RCC 7860 (cell line): ENCODE data around the gene PRSS53.
"Not testable (repeated sequence)": the region's sequence is repeated elsewhere in the genome, so short reads cannot be mapped to it uniquely, and the experiment has no call there.

Source experiments
- DNase-seq: peaks from one replicate; pipeline ENCODE4 v3.0.0-alpha.2; 2015; ENCODE audit warnings: low spot score
- FAIRE-seq: peaks from 2 replicates; lab custom pipeline; 2012; peaks lifted over from hg19 to GRCh38; lab: Jason Lieb, UNC

PRSS53 gene

GRCh38 chr16:31088459-31089183 lies at the start of gene PRSS53:
Gene PRSS53, minus strand, starts transcription at chr16:31088943. Its CDS starts 134 bp downstream, at chr16:31088809.
- DNase-seq: no peak
- FAIRE-seq: no peak

DNA sequence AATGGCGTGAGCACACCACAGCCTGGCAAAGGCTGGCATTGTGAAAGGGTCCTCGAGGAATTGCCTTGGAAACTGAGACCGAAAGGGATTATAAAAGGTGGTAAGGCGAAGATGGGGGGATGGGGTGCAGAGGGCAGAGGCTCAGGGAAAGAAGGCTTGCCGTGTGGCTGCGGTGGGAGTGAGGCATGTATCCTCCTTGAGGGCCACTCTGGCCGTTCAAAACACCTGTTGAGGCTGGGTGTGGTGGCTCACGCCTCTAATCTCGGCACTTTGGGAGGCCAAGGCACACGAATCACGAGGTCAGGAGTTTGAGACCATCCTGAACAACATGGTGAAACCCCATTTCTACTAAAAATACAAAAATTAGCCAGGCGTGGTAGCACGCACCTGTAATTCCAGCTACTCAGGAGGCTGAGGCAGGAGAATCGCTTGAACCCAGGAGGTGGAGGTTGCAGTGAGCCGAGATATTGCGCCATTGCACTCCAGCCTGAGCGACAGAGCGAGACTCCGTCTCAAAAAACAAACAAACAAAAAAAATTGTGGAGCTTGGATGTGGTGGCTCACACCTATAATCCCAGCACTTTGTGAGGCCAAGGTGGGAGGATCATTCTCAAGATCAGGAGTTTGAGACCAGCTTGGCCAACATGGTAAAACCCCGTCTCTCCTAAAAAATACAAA lies 48.2 kb upstream of the PRSS53 start:
- not testable (repeated sequence) for FAIRE-seq

DNA sequence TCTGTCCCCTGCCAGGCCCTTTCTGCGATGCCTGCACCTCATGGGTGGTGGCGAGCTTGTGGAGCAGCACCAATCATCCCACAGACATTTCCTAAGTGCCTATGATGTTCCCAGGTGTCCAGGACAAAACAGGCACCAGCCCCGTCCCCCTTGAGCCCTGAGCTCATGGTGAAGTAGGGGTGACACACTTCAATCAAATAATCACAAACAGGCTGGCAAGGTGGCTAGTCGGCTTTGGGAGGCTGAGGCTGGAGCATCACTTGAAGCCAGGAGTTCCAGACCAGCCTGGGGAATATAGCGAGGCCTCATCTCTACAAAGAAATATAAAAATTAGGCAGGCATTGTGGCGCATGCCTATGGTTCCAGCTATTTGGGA lies 47.5 kb upstream of the PRSS53 start:
- no peak for DNase-seq
- no peak for FAIRE-seq

More for the DNA sequence above, 48.2 kb upstream of the PRSS53 start:
- DNase-seq: not testable (repeated sequence)

GRCh38 chr16:31135535-31136286 lies 47.0 kb upstream of the PRSS53 start, which contains the start of gene PRSS8:
Gene PRSS8, minus strand, starts transcription at chr16:31135727. Its CDS starts 229 bp downstream, at chr16:31135498.
- DNase-seq (no peak), FAIRE-seq (no peak)

DNA sequence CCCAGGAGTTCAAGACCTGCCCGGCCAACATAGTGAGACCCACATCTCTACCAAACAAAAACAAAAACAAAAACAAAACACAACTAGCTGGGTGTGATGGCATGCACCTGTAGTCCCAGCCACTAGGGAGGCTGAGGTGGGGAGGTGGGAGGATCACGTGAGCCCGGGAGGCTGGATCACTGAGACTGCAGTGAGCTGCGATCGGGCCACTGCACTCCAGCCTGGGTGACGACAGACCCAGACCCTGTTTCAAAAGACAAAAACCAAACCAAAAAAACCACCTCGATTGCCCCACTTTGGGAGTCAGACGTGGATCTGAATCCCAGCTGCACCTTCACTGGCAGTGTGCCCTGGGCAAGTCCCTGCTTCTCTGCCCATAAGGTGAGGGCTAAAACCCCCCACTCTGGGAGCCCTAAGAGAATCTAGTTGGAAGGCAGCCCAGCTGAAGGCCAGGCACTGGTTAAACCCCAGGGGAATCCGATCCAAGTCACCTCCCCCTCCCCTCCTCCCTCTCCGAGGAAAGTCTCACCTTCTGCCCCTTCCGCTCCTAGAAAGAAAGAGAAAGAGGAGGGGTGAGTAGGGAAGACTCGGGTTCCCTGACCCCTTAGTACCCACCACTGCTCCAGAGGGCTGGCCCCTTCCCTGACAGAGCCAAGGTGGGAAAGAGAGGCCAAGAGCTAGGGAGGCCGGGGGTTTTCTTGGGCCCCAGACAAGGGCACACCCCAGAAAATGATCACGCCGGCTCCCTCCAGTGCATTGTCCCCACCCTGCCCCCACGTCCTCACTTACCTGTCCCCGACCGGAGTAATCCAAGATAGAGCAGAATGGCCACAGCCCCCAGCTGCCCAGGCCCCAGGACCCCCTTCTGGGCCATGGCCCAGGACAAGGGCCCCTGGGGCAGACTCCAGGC lies 46.1 kb upstream of the PRSS53 start:
- DNase-seq (no peak), FAIRE-seq (no peak)

DNA sequence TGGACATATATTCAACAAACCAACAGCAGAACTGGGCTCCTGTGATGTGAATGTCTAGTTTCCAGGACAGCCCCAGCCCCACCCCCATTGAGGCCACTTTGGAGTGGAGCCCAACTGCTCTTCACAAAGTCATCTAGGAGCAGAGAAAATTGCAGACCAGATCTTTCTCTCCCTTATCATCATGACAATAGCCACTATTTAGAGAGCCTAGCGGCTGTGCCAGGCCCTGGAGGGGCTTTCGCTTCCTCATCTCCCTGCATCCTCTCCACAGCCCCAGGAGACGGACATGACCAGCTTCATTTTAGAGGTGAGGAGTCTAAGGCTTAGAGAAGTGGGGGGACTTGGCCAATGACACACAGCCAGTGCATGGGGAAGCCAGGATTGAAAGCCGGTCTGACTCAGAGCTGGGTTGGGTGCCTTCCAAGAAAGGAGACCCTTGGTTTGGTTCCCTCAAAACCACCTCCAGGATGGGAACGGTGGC lies 45.4 kb upstream of the PRSS53 start:
- FAIRE-seq (no peak), DNase-seq (no peak)

- no peak for DNase-seq
- no peak for FAIRE-seq
Measured at GRCh38 chr16:31133046-31133501, 44.3 kb upstream of the PRSS53 start.

DNA sequence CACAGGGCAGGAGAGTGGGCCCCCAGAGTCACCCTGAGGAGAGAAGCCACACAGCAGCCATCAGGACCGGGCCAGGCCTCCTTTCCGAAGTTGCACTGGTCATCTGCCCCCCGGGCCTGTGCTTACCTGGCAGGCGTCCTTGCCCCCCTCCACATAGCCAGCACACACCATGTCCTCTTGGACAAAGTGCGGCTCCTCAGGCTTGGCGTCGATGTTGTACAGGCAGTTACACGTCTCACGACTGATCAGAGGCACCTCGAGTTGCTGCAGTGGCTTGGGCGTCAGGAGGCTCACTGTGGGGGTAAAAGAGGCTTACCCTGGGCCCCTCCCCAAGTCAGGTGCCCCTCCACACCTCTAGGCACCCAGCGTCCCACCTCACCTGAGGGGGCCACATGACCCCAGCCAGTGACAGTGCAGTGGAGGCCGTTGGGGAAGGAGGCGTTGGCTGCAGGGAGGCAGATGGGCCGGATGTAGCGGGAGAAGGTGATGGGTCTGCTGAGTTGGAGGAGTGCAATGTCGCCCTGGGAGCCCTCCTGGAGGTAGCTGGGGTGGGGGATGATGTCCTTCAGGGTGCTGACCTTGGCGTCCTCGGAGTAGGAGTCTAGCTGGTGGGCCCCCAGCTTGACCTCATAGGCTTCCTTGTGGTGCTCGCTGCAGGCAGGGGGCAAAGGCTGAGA lies 43.7 kb upstream of the PRSS53 start:
- FAIRE-seq: no peak
- no peak for DNase-seq

DNA sequence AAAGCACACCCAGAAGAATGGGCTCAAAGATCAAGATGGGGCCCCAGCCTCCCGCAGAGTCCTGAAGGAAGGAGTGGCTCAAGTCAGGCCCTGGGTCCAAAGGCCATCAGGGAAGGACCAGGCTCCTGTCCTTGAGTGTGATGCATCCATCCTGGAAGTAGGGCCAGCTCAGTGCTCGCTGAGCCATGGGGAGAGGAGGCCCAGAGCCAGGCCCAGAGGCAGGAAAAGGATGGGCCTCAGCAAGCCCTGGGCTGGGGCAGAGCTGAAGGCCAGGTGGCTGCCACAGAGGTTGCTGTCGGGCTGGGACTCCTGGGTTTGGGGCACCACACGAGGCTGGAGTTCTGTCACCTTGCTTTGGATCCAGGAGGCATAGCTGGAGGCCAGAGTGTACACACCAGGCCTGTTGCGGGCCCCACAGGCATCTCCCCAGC lies 43.1 kb upstream of the PRSS53 start:
- DNase-seq: peak; percentile 10
- no peak for FAIRE-seq

- no peak for DNase-seq
- no peak for FAIRE-seq
Measured at GRCh38 chr16:31131416-31131815, 42.7 kb upstream of the PRSS53 start.

DNA sequence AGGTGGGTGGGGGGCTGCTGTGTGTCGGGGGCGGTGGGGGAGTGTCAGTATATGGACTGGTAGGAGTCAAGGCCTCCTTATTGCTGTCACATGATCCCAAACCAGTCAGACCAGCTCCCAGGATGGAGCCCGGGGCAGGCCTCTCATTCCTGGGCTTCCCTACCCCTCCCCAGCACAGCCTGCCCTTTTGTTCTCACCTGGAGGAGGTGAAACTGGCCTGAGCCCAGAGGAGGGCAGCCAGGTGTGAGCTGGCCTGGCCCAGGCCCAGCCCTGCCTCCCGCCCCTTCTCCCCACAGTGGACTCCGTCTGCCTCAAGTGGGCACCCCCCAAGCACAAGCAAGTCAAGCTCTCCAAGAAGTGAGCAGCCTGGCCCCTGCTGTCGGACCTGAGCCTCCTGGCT lies 42.2 kb upstream of the PRSS53 start:
- DNase-seq (no peak), FAIRE-seq (no peak)

DNA sequence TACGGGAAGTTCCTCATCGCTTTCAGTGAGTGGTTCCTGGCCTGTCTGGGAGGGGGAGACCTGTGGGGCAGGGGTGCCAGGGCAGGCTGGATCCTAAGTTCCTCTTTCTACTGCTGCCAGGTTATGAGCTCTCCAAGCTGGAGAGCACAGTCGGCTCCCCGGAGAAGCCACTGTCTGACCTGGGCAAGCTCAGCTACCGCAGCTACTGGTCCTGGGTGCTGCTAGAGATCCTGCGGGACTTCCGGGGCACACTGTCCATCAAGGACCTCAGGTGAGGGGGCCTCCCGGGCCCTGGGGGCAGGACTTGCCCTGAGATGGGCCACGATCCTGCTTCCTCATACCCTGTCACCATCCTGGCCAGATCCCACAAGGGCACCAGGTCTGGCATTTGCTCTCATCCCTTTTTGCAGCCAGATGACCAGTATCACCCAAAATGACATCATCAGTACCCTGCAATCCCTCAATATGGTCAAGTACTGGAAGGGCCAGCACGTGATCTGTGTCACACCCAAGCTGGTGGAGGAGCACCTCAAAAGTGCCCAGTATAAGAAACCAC lies 41.7 kb upstream of the PRSS53 start:
- no peak for DNase-seq
- no peak for FAIRE-seq

- FAIRE-seq (no peak), DNase-seq (no peak)
Measured at GRCh38 chr16:31129568-31130335, 41.0 kb upstream of the PRSS53 start.

GRCh38 chr16:31128711-31129567 lies 40.2 kb upstream of the PRSS53 start:
- FAIRE-seq (no peak), DNase-seq (no peak)

- FAIRE-seq: no peak
Measured at GRCh38 chr16:31127182-31127581, 38.4 kb upstream of the PRSS53 start.

GRCh38 chr16:31125844-31126243 lies 37.1 kb upstream of the PRSS53 start:
- FAIRE-seq: no peak
- DNase-seq: no peak

More at GRCh38 chr16:31127182-31127581, 38.4 kb upstream of the PRSS53 start:
- DNase-seq: no peak

- DNase-seq: no peak
- no peak for FAIRE-seq
Measured at GRCh38 chr16:31120129-31120528, 31.4 kb upstream of the PRSS53 start.
